ENCODE data around the gene PHYHD1.

The PHYHD1 gene

DNA sequence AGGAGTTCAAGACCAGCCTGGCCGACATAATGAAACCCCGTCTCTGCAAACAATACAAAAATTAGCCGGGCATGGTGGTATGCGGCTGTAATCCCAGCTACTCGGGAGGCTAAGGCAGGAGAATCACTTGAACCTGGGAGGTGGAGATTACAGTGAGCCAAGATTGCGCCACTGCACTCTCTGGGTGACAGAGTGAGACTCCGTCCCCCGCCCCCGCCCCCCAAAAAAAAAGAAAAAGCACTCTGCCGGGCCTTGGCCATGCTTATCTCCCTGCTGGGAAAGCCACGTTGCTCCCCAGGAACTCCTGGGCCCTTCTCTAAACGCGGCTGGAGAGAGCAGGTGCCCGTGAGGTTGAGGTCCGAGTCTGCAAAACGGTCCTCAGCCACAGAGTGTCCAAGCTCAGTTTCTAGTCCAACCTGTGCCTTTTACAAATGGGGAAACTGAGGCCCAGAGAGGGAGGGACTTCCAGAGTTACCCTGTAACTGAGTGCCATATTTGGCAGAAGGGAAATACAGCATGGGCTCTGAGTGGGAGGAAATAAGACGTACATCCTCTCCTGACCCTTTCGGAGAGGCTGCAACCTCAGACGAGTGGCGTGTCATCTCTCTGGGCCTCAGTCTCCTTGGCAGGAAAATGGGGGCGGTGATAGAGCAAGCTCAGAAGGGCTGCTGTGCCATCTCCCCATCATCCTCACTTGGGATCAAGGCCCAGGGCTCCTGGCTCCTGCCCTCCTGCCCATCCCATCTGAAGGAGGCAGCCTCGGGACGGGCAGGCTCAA lies 6.6 kb upstream of the PHYHD1 start:
- DNase-seq (ENCODE audit: extremely low spot score) = no peak
- POLR2A ChIA-PET = no interaction called here
- CTCF ChIA-PET = no interaction called here
- TF ChIP-seq ARNT (IDR thresholded peaks at IDR 0.05) = no peak

DNA sequence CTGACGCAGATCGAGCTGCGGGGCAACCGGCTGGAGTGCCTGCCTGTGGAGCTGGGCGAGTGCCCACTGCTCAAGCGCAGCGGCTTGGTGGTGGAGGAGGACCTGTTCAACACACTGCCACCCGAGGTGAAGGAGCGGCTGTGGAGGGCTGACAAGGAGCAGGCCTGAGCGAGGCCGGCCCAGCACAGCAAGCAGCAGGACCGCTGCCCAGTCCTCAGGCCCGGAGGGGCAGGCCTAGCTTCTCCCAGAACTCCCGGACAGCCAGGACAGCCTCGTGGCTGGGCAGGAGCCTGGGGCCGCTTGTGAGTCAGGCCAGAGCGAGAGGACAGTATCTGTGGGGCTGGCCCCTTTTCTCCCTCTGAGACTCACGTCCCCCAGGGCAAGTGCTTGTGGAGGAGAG lies 4.6 kb upstream of the PHYHD1 start:
- no peak for DNase-seq (ENCODE audit: extremely low spot score)
- ChIA-PET CTCF (no interaction called here), POLR2A (no interaction called here)
- no peak for TF ChIP-seq FOXM1 (IDR thresholded peaks at IDR 0.05; ENCODE audit: borderline replicate concordance)
- no peak for TF ChIP-seq LEF1 (IDR thresholded peaks at IDR 0.05; ENCODE audit: borderline replicate concordance)
- TF ChIP-seq NFRKB (IDR thresholded peaks at IDR 0.05) = no peak
- no peak for TF ChIP-seq ARNT (IDR thresholded peaks at IDR 0.05)
- TF ChIP-seq ZNF384 (IDR thresholded peaks at IDR 0.05) = no peak
- no peak for TF ChIP-seq SP1 (IDR thresholded peaks at IDR 0.05)
- no peak for TF ChIP-seq FOXA1 (IDR thresholded peaks at IDR 0.05)
- TF ChIP-seq TARDBP (IDR thresholded peaks at IDR 0.05) = no peak
- TF ChIP-seq SUZ12 (IDR thresholded peaks at IDR 0.05) = no peak
- TF ChIP-seq HDGF (IDR thresholded peaks at IDR 0.05; ENCODE audit: borderline replicate concordance) = no peak
- TF ChIP-seq L3MBTL2 (conservative IDR thresholded peaks at IDR 0.05) = no peak
- TF ChIP-seq, protein P1, sequence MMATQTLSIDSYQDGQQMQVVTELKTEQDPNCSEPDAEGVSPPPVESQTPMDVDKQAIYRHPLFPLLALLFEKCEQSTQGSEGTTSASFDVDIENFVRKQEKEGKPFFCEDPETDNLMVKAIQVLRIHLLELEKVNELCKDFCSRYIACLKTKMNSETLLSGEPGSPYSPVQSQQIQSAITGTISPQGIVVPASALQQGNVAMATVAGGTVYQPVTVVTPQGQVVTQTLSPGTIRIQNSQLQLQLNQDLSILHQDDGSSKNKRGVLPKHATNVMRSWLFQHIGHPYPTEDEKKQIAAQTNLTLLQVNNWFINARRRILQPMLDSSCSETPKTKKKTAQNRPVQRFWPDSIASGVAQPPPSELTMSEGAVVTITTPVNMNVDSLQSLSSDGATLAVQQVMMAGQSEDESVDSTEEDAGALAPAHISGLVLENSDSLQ (IDR thresholded peaks at IDR 0.05) = no peak
- TF ChIP-seq CTBP1 (IDR thresholded peaks at IDR 0.05; ENCODE audit: borderline replicate concordance) = no peak
- no peak for TF ChIP-seq BHLHE40 (IDR thresholded peaks at IDR 0.05; ENCODE audit: borderline replicate concordance)
- TF ChIP-seq FOXK2 (IDR thresholded peaks at IDR 0.05) = no peak
- no peak for TF ChIP-seq ELF4 (IDR thresholded peaks at IDR 0.05)

DNA sequence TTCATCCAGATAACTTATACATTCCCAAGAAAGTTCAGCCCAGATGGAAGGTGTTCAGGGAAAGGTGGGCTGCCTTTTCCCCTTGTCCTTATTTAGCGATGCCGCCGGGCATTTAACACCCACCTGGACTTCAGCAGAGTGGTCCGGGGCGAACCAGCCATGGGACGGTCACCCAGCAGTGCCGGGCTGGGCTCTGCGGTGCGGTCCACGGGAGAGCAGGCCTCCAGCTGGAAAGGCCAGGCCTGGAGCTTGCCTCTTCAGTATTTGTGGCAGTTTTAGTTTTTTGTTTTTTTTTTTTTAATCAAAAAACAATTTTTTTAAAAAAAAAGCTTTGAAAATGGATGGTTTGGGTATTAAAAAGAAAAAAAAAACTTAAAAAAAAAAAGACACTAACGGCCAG lies 4.0 kb upstream of the PHYHD1 start:
- no peak for TF ChIP-seq ELF4 (IDR thresholded peaks at IDR 0.05)

DNA sequence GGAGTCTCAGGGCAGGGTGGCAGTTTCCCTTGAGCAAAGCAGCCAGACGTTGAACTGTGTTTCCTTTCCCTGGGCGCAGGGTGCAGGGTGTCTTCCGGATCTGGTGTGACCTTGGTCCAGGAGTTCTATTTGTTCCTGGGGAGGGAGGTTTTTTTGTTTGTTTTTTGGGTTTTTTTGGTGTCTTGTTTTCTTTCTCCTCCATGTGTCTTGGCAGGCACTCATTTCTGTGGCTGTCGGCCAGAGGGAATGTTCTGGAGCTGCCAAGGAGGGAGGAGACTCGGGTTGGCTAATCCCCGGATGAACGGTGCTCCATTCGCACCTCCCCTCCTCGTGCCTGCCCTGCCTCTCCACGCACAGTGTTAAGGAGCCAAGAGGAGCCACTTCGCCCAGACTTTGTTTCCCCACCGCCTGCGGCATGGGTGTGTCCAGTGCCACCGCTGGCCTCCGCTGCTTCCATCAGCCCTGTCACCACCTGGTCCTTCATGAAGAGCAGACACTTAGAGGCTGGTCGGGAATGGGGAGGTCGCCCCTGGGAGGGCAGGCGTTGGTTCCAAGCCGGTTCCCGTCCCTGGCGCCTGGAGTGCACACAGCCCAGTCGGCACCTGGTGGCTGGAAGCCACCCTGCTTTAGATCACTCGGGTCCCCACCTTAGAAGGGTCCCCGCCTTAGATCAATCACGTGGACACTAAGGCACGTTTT lies 3.5 kb upstream of the PHYHD1 start:
- POLR2A ChIA-PET = no interaction called here
- CTCF ChIA-PET = no interaction called here
- TF ChIP-seq FOXK2 (IDR thresholded peaks at IDR 0.05) (no peak), L3MBTL2 (conservative IDR thresholded peaks at IDR 0.05) (no peak)
- no peak for DNase-seq (ENCODE audit: extremely low spot score)

More for the DNA sequence above, 4.0 kb upstream of the PHYHD1 start:
- ChIA-PET CTCF (no interaction called here), POLR2A (no interaction called here)
- no peak for DNase-seq (ENCODE audit: extremely low spot score)

DNA sequence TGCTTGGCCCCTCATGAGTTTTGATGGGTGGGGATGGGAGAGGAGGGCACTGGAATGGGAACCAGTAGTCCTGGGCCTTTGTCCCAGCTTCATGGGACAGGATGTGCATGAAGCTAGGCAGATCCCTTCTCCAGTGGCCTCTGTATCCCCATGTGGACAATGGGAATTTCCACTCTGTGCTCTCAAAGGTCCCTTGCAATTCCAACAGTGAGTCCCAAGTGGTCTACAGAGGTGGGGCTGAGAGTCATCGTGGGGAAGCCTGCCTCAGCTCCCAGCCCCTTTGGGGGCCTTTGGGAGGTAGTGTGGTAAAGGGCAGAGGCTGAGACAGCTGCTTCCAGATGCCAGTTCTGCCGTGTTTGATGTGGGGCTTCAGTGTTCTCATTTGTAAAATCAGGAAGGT lies 1.9 kb upstream of the PHYHD1 start:
- ChIA-PET POLR2A (no interaction called here), CTCF (no interaction called here)
- no peak for DNase-seq (ENCODE audit: extremely low spot score)

DNA sequence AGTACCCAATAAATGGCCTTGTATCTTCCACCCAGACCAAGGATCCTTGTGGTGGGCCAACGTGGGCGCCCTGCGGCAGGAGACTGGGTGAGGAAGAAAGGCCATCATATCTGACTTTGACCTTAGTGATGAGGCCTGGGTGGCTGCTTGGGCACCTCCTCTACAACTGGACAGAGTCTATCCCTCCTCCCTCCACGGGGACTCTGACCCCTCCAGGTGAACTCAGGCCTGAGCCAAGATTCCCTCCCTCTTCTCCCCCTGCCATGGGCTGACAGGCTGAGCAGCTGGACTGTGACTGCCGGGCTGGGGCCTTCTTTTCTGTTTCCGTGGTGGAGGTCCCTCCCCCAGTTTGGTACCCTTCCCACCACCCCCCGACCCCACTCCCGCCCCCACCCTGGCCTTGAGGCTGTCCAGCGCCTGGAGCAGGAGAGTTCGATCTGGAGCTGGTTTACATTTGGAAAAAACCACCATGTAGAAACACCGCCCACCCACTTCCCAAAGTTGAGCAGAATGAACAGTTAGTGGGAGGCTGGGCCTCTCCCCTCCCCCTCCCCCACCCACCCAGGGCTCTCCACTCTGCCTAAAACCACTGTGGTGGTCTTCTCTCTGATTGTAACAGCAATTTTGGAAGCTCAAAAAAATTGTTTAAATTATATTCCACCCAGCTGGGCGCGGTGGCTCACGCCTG lies 1.2 kb upstream of the PHYHD1 start:
- TF ChIP-seq FOXA1 (IDR thresholded peaks at IDR 0.05) (no peak), ELF4 (IDR thresholded peaks at IDR 0.05) (no peak), ZNF384 (IDR thresholded peaks at IDR 0.05) (no peak), ARNT (IDR thresholded peaks at IDR 0.05) (no peak), TARDBP (IDR thresholded peaks at IDR 0.05) (no peak)
- ChIA-PET CTCF (no interaction called here), POLR2A (no interaction called here)
- no peak for DNase-seq (ENCODE audit: extremely low spot score)

More for the DNA sequence above, 1.9 kb upstream of the PHYHD1 start:
- TF ChIP-seq TARDBP (IDR thresholded peaks at IDR 0.05) (no peak), FOXK2 (IDR thresholded peaks at IDR 0.05) (no peak), HDGF (IDR thresholded peaks at IDR 0.05; ENCODE audit: borderline replicate concordance) (no peak), CTBP1 (IDR thresholded peaks at IDR 0.05; ENCODE audit: borderline replicate concordance) (no peak), SUZ12 (IDR thresholded peaks at IDR 0.05) (no peak), FOXA1 (IDR thresholded peaks at IDR 0.05) (no peak), ARNT (IDR thresholded peaks at IDR 0.05) (no peak), L3MBTL2 (conservative IDR thresholded peaks at IDR 0.05) (no peak), FOXM1 (IDR thresholded peaks at IDR 0.05; ENCODE audit: borderline replicate concordance) (no peak), SP1 (IDR thresholded peaks at IDR 0.05) (no peak), ELF4 (IDR thresholded peaks at IDR 0.05) (no peak), ZNF384 (IDR thresholded peaks at IDR 0.05) (no peak), LEF1 (IDR thresholded peaks at IDR 0.05; ENCODE audit: borderline replicate concordance) (no peak), BHLHE40 (IDR thresholded peaks at IDR 0.05; ENCODE audit: borderline replicate concordance) (no peak)
- TF ChIP-seq, protein P1 (IDR thresholded peaks at IDR 0.05) = no peak

Measured in HEK293T (cell line).